ENCODE results near the gene DEDD.

Gene DEDD

GRCh38 chr1:161090617-161091016 is 41.9 kb downstream of the DEDD start:
- DNase-seq, result no peak

- no peak for DNase-seq
Observed at GRCh38 chr1:161089938-161090337, 42.5 kb downstream of the DEDD start.

GRCh38 chr1:161089251-161089924 is 43.1 kb downstream of the DEDD start, which contains the start of gene NECTIN4:
NECTIN4 (minus strand) TSS chr1:161089558; CDS start chr1:161089296, 262 bp downstream.
- DNase-seq, result no peak

GRCh38 chr1:161088587-161089110 is 43.8 kb downstream of the DEDD start:
- DNase-seq, result no peak

GRCh38 chr1:161086457-161086856 is 46.0 kb downstream of the DEDD start:
- no peak for DNase-seq

- no peak for DNase-seq
Observed at GRCh38 chr1:161085165-161085564, 47.3 kb downstream of the DEDD start.

GRCh38 chr1:161084597-161084988 is 47.9 kb downstream of the DEDD start:
- no peak for DNase-seq

- no peak for DNase-seq
Observed at GRCh38 chr1:161083748-161084596, 48.5 kb downstream of the DEDD start.

GRCh38 chr1:161082996-161083747 is 49.3 kb downstream of the DEDD start:
- DNase-seq, result no peak

- no peak for DNase-seq
Observed at GRCh38 chr1:161082483-161082882, 50.0 kb downstream of the DEDD start.

- no peak for DNase-seq
Observed at GRCh38 chr1:161081519-161081918, 50.9 kb downstream of the DEDD start.

GRCh38 chr1:161080441-161081405 is 51.7 kb downstream of the DEDD start:
- DNase-seq, result no peak

- DNase-seq, result no peak
Observed at GRCh38 chr1:161079436-161080110, 52.9 kb downstream of the DEDD start.

GRCh38 chr1:161077426-161077825 is 55.0 kb downstream of the DEDD start:
- DNase-seq, result no peak

GRCh38 chr1:161076410-161076809 is 56.1 kb downstream of the DEDD start:
- DNase-seq, result no peak

GRCh38 chr1:161074676-161075368 is 57.6 kb downstream of the DEDD start:
- no peak for DNase-seq

GRCh38 chr1:161073474-161074121 is 58.9 kb downstream of the DEDD start:
- DNase-seq, result no peak

- no peak for DNase-seq
Observed at GRCh38 chr1:161072751-161073449, 59.6 kb downstream of the DEDD start.

GRCh38 chr1:161071886-161072371 is 60.5 kb downstream of the DEDD start:
- peak; percentile 34 to 38 for DNase-seq
